ENCODE measurements around the gene ZNF695.

DNA sequence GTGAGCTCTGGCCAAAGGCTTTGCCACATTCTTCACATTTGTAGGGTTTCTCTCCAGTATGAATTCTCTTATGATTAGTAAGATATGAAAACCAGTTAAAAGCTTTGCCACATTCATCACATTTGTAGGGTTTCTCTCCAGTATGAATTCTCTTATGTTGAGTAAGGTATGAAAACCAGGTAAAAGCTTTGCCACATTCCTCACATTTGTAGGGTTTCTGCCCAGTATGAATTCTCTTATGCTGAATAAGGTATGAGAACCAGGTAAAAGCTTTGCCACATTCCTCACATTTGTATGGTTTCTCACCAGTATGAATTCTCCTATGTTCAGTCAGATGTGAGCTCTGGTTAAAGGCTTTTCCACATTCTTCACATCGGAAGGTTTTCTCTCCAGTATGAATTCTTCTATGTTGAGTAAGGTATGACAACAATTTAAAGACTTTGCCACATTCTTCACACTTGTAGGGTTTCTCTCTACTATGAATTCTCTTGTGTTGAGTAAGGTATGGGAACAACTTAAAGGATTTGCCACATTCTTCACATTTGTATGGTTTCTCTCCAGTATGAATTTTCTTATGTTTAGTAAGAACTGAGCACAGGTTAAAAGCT lies 20.7 kb downstream of the ZNF695 start:
- TF ChIP-seq, protein P1, sequence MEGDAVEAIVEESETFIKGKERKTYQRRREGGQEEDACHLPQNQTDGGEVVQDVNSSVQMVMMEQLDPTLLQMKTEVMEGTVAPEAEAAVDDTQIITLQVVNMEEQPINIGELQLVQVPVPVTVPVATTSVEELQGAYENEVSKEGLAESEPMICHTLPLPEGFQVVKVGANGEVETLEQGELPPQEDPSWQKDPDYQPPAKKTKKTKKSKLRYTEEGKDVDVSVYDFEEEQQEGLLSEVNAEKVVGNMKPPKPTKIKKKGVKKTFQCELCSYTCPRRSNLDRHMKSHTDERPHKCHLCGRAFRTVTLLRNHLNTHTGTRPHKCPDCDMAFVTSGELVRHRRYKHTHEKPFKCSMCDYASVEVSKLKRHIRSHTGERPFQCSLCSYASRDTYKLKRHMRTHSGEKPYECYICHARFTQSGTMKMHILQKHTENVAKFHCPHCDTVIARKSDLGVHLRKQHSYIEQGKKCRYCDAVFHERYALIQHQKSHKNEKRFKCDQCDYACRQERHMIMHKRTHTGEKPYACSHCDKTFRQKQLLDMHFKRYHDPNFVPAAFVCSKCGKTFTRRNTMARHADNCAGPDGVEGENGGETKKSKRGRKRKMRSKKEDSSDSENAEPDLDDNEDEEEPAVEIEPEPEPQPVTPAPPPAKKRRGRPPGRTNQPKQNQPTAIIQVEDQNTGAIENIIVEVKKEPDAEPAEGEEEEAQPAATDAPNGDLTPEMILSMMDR (conservative IDR thresholded peaks at IDR 0.05; ENCODE audit: low read length), result no peak
- TF ChIP-seq EZH2phosphoT487 (IDR thresholded peaks at IDR 0.05; ENCODE audit: borderline replicate concordance), result no peak
